H1 (cell line): ENCODE measurements around the gene GPANK1.

Experiments
- ASH2L ChIP-seq: fragments of 200-600, 300-600 bp; sonication (generic); IDR thresholded peaks from one replicate; pipeline ENCODE4 v1.7.1; 2017; ENCODE audit warnings: low read length
- CBX8 ChIP-seq: fragments of 300-800, 300-1000 bp; sonication (generic); IDR thresholded peaks from 2 replicates; pipeline ENCODE4 v1.7.1; 2016; ENCODE audit warnings: low read depth, low read length, borderline replicate concordance
- CTCF ChIP-seq, 3 experiments: IDR thresholded peaks; 1 replicate in 2 of 3; 2 replicates in 1 of 3; pipeline versions ENCODE4 v1.5.1 to v1.6.1; 2011; ENCODE audit warnings: low read length in 3 of 3, mild to moderate bottlenecking in 3 of 3, inconsistent platforms in 2 of 3, low read depth in 1 of 3, moderate library complexity in 1 of 3; ENCODE audit not compliant: insufficient read depth in 1 of 3; ENCODE audit errors: control extremely low read depth in 1 of 3
- EP300 ChIP-seq, 2 experiments: IDR thresholded peaks; 1 replicate in 1 of 2; 2 replicates in 1 of 2; pipeline ENCODE4 v1.6.1; 2011 to 2012; ENCODE audit warnings: low read depth in 2 of 2, low read length in 2 of 2, mild to moderate bottlenecking in 2 of 2, borderline replicate concordance in 1 of 2, inconsistent platforms in 1 of 2, moderate library complexity in 1 of 2
- EZH2 ChIP-seq: fragments of 200-600 bp; sonication (generic); IDR thresholded peaks from 2 replicates; pipeline ENCODE4 v1.7.1; 2012; ENCODE audit warnings: low read depth, mild to moderate bottlenecking, moderate library complexity, low read length, inconsistent platforms; ENCODE audit not compliant: severe bottlenecking
- HDAC2 ChIP-seq, 2 experiments: fragments of 300-600 bp in 1 of 2; sonication (generic) in 1 of 2; IDR thresholded peaks; 2 replicates each; pipeline ENCODE4 v1.6.1; 2011 to 2012; ENCODE audit warnings: low read depth in 2 of 2, low read length in 2 of 2, mild to moderate bottlenecking in 2 of 2, moderate library complexity in 2 of 2, borderline replicate concordance in 1 of 2, inconsistent platforms in 1 of 2
- JUND ChIP-seq: IDR thresholded peaks from 2 replicates; pipeline ENCODE4 v1.6.1; 2011; ENCODE audit warnings: mild to moderate bottlenecking, improper control_type of control experiment, low read length
- POLR2A ChIP-seq, 2 experiments: IDR thresholded peaks; 1 replicate in 1 of 2; 2 replicates in 1 of 2; pipeline ENCODE4 v1.6.1; 2011; ENCODE audit warnings: low read depth in 2 of 2, low read length in 2 of 2, mild to moderate bottlenecking in 2 of 2; ENCODE audit errors: control extremely low read depth in 1 of 2
- POLR2AphosphoS5 ChIP-seq: IDR thresholded peaks from 2 replicates; pipeline ENCODE4 v1.6.1; 2011; ENCODE audit warnings: low read depth, low read length
- RAD21 ChIP-seq, 2 experiments: IDR thresholded peaks in 1 of 2; conservative IDR thresholded peaks in 1 of 2; 2 replicates each; pipeline ENCODE4 v1.6.1; 2011; ENCODE audit warnings: low read depth in 2 of 2, low read length in 2 of 2, improper control_type of control experiment in 1 of 2, inconsistent platforms in 1 of 2, mild to moderate bottlenecking in 1 of 2, moderate library complexity in 1 of 2
- TCF12 ChIP-seq: IDR thresholded peaks from 2 replicates; pipeline ENCODE4 v1.6.1; 2011; ENCODE audit warnings: low read depth, mild to moderate bottlenecking, low read length
- TEAD4 ChIP-seq: IDR thresholded peaks from 2 replicates; pipeline ENCODE4 v1.6.1; 2012; ENCODE audit warnings: low read depth, low read length, inconsistent platforms, mixed read lengths
- YY1 ChIP-seq: IDR thresholded peaks from 2 replicates; pipeline ENCODE4 v1.6.1; 2011; ENCODE audit warnings: low read depth, mild to moderate bottlenecking, low read length

- TF ChIP-seq POLR2AphosphoS5, result no peak
- no peak for TF ChIP-seq EP300 (IDR thresholded peaks at IDR 0.05; ENCODE audit: borderline replicate concordance in 1 of 2, low read depth in 2 of 2, low read length in 2 of 2)
- no peak for TF ChIP-seq TCF12
- TF ChIP-seq CBX8, result no peak
- TF ChIP-seq POLR2A (IDR thresholded peaks at IDR 0.05; ENCODE audit: control extremely low read depth in 1 of 2, low read depth in 2 of 2, low read length in 2 of 2), result no peak
- TF ChIP-seq HDAC2 (IDR thresholded peaks at IDR 0.05; ENCODE audit: borderline replicate concordance in 1 of 2, low read depth in 2 of 2, low read length in 2 of 2), result no peak
- no peak for TF ChIP-seq ASH2L
- no peak for TF ChIP-seq TEAD4
- TF ChIP-seq JUND, result no peak
- TF ChIP-seq RAD21 (IDR thresholded peaks at IDR 0.05 in 1 of 2, conservative IDR thresholded peaks at IDR 0.05 in 1 of 2; ENCODE audit: low read depth in 2 of 2, low read length in 2 of 2), result no peak
- TF ChIP-seq CTCF (IDR thresholded peaks at IDR 0.05; ENCODE audit: control extremely low read depth in 1 of 3, insufficient read depth in 1 of 3, low read depth in 1 of 3, low read length in 3 of 3), result no peak
- TF ChIP-seq YY1, result no peak
- no peak for TF ChIP-seq EZH2
Measured at GRCh38 chr6:31691078-31691463, 26.3 kb upstream of the GPANK1 start.
